ENCODE results near the gene SLC35A4. TPM values are rescaled to one million over a fixed set of nuclear protein-coding genes. Genes with fewer than 3 reads are reported as not detected.
A peak's percentile ranks its signal among the peaks of the same experiment; 100 is the strongest.

Gene SLC35A4
- total and polyA plus RNA-seq, 2 of the 13 experiments (the other 11 are each of a cell fraction or from before 2014, with no cell fraction given), result 0.71 to 4.0 TPM

DNA sequence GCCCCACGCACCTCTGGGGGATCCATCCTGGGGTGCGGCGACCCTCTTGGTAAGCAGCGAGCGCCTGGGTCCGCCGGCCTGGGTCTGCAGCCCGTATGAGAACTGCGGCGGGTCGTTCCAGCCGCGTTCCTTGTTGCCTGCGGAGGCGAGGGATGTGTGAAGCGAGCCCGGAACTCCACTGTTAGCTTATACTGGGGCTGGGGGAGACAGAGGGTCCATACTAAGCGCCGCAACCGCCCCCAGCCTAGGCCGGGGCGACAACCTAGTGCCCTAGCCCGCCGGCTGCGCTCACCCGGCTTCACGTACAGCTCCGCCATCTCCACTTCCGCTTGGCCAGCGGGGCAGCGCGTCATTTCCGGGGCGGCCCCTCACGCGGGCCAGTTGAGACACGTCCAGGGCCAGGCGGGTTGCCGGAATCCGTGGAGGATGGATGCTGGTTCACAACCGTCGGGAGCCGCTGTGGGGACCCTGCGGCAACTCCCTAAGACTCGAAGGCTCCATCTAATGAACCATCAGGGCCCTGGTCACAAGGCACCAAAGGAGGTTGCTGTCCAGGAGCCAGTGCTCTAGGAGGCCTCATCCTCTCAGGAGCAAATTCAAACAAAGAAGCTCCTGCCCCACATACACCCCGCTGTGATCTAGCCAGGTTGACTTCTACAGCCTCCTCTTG is 7.4 kb upstream of the SLC35A4 start, which contains the start of gene SRA1 (continued):
- TF ChIP-seq ZNF382 (CRISPR knock-in tag; IDR thresholded peaks at IDR 0.05; ENCODE audit: borderline replicate concordance) (no peak), NR2F2 (IDR thresholded peaks at IDR 0.05; ENCODE audit: borderline replicate concordance, low read depth) (peak; percentile 41; the same call in 1 of the 2 replicates), STAG1 (CRISPR knock-in tag; IDR thresholded peaks at IDR 0.05) (0 out of 2 replicates have a peak, but pooled peaks have one; percentile 2), NKX3-1 (CRISPR knock-in tag; IDR thresholded peaks at IDR 0.05) (no peak; the same call in 1 of the 2 replicates), ZNF841 (CRISPR knock-in tag; IDR thresholded peaks at IDR 0.05; ENCODE audit: borderline replicate concordance) (no peak), ZNF773 (CRISPR knock-in tag; IDR thresholded peaks at IDR 0.05; ENCODE audit: borderline replicate concordance) (no peak), HNRNPH1 (optimal IDR thresholded peaks at IDR 0.05; ENCODE audit: low read depth, low read length) (no peak), HNF4G (IDR thresholded peaks at IDR 0.05; ENCODE audit: borderline replicate concordance, low read depth, low read length) (no peak), HNF4G (CRISPR knock-in tag; IDR thresholded peaks at IDR 0.05; ENCODE audit: borderline replicate concordance, low read depth) (no peak; the same call in 1 of the 2 replicates), ZNF510 (CRISPR knock-in tag; IDR thresholded peaks at IDR 0.05; ENCODE audit: low read depth) (no peak), ZBTB7B (CRISPR knock-in tag; IDR thresholded peaks at IDR 0.05) (peak; percentile 60; the same call in 1 of the 2 replicates), ARHGAP35 (CRISPR knock-in tag; IDR thresholded peaks at IDR 0.05; ENCODE audit: borderline replicate concordance) (peak; percentile 85; the same call in 1 of the 2 replicates), ZNF572 (CRISPR knock-in tag; IDR thresholded peaks at IDR 0.05) (0 out of 2 replicates have a peak, but pooled peaks have one; percentile 21)
- TF ChIP-seq, protein P1, sequence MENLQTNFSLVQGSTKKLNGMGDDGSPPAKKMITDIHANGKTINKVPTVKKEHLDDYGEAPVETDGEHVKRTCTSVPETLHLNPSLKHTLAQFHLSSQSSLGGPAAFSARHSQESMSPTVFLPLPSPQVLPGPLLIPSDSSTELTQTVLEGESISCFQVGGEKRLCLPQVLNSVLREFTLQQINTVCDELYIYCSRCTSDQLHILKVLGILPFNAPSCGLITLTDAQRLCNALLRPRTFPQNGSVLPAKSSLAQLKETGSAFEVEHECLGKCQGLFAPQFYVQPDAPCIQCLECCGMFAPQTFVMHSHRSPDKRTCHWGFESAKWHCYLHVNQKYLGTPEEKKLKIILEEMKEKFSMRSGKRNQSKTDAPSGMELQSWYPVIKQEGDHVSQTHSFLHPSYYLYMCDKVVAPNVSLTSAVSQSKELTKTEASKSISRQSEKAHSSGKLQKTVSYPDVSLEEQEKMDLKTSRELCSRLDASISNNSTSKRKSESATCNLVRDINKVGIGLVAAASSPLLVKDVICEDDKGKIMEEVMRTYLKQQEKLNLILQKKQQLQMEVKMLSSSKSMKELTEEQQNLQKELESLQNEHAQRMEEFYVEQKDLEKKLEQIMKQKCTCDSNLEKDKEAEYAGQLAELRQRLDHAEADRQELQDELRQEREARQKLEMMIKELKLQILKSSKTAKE (CRISPR knock-in tag; IDR thresholded peaks at IDR 0.05; ENCODE audit: borderline replicate concordance), result 0 out of 2 replicates have a peak, but pooled peaks have one; percentile 8
- TF ChIP-seq, protein P2, sequence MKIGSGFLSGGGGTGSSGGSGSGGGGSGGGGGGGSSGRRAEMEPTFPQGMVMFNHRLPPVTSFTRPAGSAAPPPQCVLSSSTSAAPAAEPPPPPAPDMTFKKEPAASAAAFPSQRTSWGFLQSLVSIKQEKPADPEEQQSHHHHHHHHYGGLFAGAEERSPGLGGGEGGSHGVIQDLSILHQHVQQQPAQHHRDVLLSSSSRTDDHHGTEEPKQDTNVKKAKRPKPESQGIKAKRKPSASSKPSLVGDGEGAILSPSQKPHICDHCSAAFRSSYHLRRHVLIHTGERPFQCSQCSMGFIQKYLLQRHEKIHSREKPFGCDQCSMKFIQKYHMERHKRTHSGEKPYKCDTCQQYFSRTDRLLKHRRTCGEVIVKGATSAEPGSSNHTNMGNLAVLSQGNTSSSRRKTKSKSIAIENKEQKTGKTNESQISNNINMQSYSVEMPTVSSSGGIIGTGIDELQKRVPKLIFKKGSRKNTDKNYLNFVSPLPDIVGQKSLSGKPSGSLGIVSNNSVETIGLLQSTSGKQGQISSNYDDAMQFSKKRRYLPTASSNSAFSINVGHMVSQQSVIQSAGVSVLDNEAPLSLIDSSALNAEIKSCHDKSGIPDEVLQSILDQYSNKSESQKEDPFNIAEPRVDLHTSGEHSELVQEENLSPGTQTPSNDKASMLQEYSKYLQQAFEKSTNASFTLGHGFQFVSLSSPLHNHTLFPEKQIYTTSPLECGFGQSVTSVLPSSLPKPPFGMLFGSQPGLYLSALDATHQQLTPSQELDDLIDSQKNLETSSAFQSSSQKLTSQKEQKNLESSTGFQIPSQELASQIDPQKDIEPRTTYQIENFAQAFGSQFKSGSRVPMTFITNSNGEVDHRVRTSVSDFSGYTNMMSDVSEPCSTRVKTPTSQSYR (CRISPR knock-in tag; IDR thresholded peaks at IDR 0.05; ENCODE audit: borderline replicate concordance), result peak; percentile 41; the same call in 1 of the 2 replicates
- TF ChIP-seq, protein P3, sequence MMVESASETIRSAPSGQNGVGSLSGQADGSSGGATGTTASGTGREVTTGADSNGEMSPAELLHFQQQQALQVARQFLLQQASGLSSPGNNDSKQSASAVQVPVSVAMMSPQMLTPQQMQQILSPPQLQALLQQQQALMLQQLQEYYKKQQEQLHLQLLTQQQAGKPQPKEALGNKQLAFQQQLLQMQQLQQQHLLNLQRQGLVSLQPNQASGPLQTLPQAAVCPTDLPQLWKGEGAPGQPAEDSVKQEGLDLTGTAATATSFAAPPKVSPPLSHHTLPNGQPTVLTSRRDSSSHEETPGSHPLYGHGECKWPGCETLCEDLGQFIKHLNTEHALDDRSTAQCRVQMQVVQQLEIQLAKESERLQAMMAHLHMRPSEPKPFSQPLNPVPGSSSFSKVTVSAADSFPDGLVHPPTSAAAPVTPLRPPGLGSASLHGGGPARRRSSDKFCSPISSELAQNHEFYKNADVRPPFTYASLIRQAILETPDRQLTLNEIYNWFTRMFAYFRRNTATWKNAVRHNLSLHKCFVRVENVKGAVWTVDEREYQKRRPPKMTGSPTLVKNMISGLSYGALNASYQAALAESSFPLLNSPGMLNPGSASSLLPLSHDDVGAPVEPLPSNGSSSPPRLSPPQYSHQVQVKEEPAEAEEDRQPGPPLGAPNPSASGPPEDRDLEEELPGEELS (CRISPR knock-in tag; IDR thresholded peaks at IDR 0.05), result no peak
- TF ChIP-seq, protein P4, sequence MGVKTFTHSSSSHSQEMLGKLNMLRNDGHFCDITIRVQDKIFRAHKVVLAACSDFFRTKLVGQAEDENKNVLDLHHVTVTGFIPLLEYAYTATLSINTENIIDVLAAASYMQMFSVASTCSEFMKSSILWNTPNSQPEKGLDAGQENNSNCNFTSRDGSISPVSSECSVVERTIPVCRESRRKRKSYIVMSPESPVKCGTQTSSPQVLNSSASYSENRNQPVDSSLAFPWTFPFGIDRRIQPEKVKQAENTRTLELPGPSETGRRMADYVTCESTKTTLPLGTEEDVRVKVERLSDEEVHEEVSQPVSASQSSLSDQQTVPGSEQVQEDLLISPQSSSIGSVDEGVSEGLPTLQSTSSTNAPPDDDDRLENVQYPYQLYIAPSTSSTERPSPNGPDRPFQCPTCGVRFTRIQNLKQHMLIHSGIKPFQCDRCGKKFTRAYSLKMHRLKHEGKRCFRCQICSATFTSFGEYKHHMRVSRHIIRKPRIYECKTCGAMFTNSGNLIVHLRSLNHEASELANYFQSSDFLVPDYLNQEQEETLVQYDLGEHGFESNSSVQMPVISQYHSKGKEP (CRISPR knock-in tag; IDR thresholded peaks at IDR 0.05), result no peak
- TF ChIP-seq, protein P5, sequence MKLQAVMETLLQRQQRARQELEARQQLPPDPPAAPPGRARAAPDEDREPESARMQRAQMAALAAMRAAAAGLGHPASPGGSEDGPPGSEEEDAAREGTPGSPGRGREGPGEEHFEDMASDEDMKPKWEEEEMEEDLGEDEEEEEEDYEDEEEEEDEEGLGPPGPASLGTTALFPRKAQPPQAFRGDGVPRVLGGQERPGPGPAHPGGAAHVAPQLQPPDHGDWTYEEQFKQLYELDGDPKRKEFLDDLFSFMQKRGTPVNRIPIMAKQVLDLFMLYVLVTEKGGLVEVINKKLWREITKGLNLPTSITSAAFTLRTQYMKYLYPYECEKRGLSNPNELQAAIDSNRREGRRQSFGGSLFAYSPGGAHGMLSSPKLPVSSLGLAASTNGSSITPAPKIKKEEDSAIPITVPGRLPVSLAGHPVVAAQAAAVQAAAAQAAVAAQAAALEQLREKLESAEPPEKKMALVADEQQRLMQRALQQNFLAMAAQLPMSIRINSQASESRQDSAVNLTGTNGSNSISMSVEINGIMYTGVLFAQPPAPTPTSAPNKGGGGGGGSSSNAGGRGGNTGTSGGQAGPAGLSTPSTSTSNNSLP (IDR thresholded peaks at IDR 0.05; ENCODE audit: low read depth, low read length), result no peak

Data from HepG2 (cell line).